ENCODE measurements around the gene CRACR2B. TPM values are rescaled to one million over a fixed set of nuclear protein-coding genes. Genes with fewer than 3 reads are reported as not detected.
A peak's percentile ranks its signal among the peaks of the same experiment; 100 is the strongest.

The CRACR2B gene
- total and polyA plus RNA-seq, 2 of the 13 experiments (the other 11 are each of a cell fraction or from before 2014, with no cell fraction given), result 14.9 to 21.0 TPM

- TF ChIP-seq HDAC6 (IDR thresholded peaks at IDR 0.05; ENCODE audit: low read depth, low read length), result no peak
- TF ChIP-seq ZBTB1 (CRISPR knock-in tag; IDR thresholded peaks at IDR 0.05; ENCODE audit: borderline replicate concordance), result no peak
- peak; percentile 12; the same call in 1 of the 2 replicates for TF ChIP-seq ZFP90 (CRISPR knock-in tag; IDR thresholded peaks at IDR 0.05; ENCODE audit: borderline replicate concordance)
- TF ChIP-seq RXRA (CRISPR knock-in tag; IDR thresholded peaks at IDR 0.05), result peak; percentile 77
- peak; percentile 100 for TF ChIP-seq CREB1 (IDR thresholded peaks at IDR 0.05)
- TF ChIP-seq CREB1 (CRISPR knock-in tag; IDR thresholded peaks at IDR 0.05), result peak; percentile 98
- no peak for TF ChIP-seq SNAPC2 (CRISPR knock-in tag; IDR thresholded peaks at IDR 0.05)
- peak; percentile 87; the same call in 1 of the 2 replicates for TF ChIP-seq ZBTB42 (CRISPR knock-in tag; IDR thresholded peaks at IDR 0.05)
- peak; percentile 75; the same call in 1 of the 2 replicates for TF ChIP-seq ZNF329 (CRISPR knock-in tag; IDR thresholded peaks at IDR 0.05; ENCODE audit: low read depth)
- TF ChIP-seq KDM5A (IDR thresholded peaks at IDR 0.05; ENCODE audit: borderline replicate concordance, low read length), result peak; percentile 81
- no peak for TF ChIP-seq LRRFIP1 (CRISPR knock-in tag; conservative IDR thresholded peaks at IDR 0.05)
- 0 out of 2 replicates have a peak, but pooled peaks have one; percentile 10 for TF ChIP-seq RELA (CRISPR knock-in tag; IDR thresholded peaks at IDR 0.05)
- TF ChIP-seq KAT8 (CRISPR knock-in tag; IDR thresholded peaks at IDR 0.05), result peak; percentile 94
- no peak for TF ChIP-seq CHD4 (IDR thresholded peaks at IDR 0.05; ENCODE audit: borderline replicate concordance, low read length)
- TF ChIP-seq NAIF1 (CRISPR knock-in tag; IDR thresholded peaks at IDR 0.05; ENCODE audit: borderline replicate concordance), result no peak
- no peak; the same call in 1 of the 2 replicates for TF ChIP-seq ZNF609 (CRISPR knock-in tag; IDR thresholded peaks at IDR 0.05; ENCODE audit: borderline replicate concordance)
- peak; percentile 58 for TF ChIP-seq MXD3 (CRISPR knock-in tag; IDR thresholded peaks at IDR 0.05)
- no peak for TF ChIP-seq DNMT3B (CRISPR knock-in tag; conservative IDR thresholded peaks at IDR 0.05)
- TF ChIP-seq ZNF354B (CRISPR knock-in tag; IDR thresholded peaks at IDR 0.05), result 0 out of 2 replicates have a peak, but pooled peaks have one; percentile 68
- TF ChIP-seq ZBTB14 (CRISPR knock-in tag; IDR thresholded peaks at IDR 0.05), result peak; percentile 74
- peak; percentile 90; the same call in 1 of the 2 replicates for TF ChIP-seq ELF4 (CRISPR knock-in tag; IDR thresholded peaks at IDR 0.05; ENCODE audit: borderline replicate concordance)
Observed at GRCh38 chr11:809287-810039, 18.3 kb upstream of the CRACR2B start, which contains the start of gene RPLP2 (continued).

Measured in HepG2 (cell line).